Astrocyte of the cerebellum (primary cell): Measurements from ENCODE around the gene C3orf52.

Experiments used
- DNase-seq: peaks from one replicate; pipeline ENCODE4 v3.0.0-alpha.2; 2011; ENCODE audit warnings: low read depth
- H3K4me3 ChIP-seq: 2 replicates; pipeline ENCODE4 v1.5.1; 2011; ENCODE audit warnings: mild to moderate bottlenecking, low read depth, low read length, moderate library complexity
- in situ Hi-C: cut with HindIII; loops from 2 replicates; pipeline ENCODE4 v1.10.0; 2017; ENCODE audit warnings: low sequenced_read_pairs
- TF ChIP-seq, protein P1 (sequence below): IDR thresholded peaks from 2 replicates; pipeline ENCODE4 v1.5.1; 2012; ENCODE audit warnings: low read length, low read depth, moderate library complexity, mild to moderate bottlenecking; ENCODE audit errors: missing control alignments

Gene C3orf52

GRCh38 chr3:112131111-112131510 is 44.9 kb downstream of the C3orf52 start:
- no peak overlapping the region for H3K4me3 ChIP-seq
- in situ Hi-C loops, result no loop called here
- DNase-seq, result no peak
- TF ChIP-seq, protein P1, sequence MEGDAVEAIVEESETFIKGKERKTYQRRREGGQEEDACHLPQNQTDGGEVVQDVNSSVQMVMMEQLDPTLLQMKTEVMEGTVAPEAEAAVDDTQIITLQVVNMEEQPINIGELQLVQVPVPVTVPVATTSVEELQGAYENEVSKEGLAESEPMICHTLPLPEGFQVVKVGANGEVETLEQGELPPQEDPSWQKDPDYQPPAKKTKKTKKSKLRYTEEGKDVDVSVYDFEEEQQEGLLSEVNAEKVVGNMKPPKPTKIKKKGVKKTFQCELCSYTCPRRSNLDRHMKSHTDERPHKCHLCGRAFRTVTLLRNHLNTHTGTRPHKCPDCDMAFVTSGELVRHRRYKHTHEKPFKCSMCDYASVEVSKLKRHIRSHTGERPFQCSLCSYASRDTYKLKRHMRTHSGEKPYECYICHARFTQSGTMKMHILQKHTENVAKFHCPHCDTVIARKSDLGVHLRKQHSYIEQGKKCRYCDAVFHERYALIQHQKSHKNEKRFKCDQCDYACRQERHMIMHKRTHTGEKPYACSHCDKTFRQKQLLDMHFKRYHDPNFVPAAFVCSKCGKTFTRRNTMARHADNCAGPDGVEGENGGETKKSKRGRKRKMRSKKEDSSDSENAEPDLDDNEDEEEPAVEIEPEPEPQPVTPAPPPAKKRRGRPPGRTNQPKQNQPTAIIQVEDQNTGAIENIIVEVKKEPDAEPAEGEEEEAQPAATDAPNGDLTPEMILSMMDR, result no peak

- DNase-seq, result no peak
- no peak overlapping the region for H3K4me3 ChIP-seq
- TF ChIP-seq, protein P1, result no peak
- in situ Hi-C loops, result no loop called here
Observed at GRCh38 chr3:112132088-112132487, 45.9 kb downstream of the C3orf52 start.

DNA sequence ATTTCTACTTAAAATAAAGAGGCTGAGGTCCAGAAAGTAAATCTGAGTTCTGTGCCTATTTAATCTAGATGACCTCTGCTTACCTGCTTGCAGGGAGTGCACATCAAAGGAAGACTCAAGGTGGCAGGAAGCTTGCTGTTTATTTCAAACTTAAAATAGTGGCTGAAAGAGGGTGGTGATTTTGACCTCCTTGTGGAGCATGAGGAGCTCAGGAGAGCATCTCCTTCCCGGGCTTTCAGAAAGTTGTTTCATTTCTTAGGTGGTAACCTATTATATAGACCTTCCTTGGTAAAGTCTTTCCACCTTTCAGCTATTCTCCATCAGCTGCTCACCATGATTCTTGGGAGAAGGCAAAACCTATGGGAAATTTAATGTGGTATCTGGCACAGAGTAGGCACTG is 46.4 kb downstream of the C3orf52 start:
- in situ Hi-C loops, result no loop called here

DNA sequence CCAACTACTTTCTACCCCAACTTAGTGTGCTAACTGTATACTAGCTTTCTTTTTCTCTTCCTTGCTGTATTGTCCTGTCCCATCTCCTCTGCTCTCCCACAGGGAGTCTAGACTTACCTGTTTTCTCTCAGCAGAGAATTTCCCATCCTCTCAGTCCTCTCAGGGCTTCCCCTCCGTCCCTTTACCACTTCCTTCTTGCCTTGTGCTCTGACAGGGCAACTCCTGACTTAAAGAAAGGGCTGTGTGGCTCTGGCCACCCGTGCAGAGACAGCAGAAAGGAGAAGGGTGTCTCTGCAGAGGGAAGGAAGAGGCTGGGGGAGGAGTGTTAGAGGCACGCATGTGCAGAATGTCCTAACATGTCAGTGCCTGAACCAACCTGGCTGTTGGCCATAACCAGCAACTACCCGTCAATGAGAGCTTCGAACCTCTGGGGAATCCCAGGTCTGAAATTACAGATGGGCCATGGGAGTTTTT is 46.8 kb downstream of the C3orf52 start, which contains the start of gene GCSAM:
Gene GCSAM (minus strand): TSS at position 274 of the 474 bp plus-strand sequence. CDS start 128 bp downstream, at position 146.
- TF ChIP-seq, protein P1, result no peak
- no peak within 1 kb of the TSS for H3K4me3 ChIP-seq
- no peak for DNase-seq
- in situ Hi-C loops, result no loop called here

More for the DNA sequence above, 46.4 kb downstream of the C3orf52 start:
- DNase-seq, result no peak
- H3K4me3 ChIP-seq, result no peak overlapping the region
- TF ChIP-seq, protein P1, result no peak

GRCh38 chr3:112133626-112134334 is 47.6 kb downstream of the C3orf52 start:
- DNase-seq, result no peak
- TF ChIP-seq, protein P1, result no peak
- in situ Hi-C loops, result no loop called here
- H3K4me3 ChIP-seq, result no peak overlapping the region

- TF ChIP-seq, protein P1, result no peak
- in situ Hi-C loops, result no loop called here
- DNase-seq, result no peak
- no peak overlapping the region for H3K4me3 ChIP-seq
Observed at GRCh38 chr3:112134335-112135124, 48.3 kb downstream of the C3orf52 start.
